ENCODE results near the gene SNW1. TPM values are rescaled to one million over a fixed set of nuclear protein-coding genes. Genes with fewer than 3 reads are reported as not detected.
A peak's percentile ranks its signal among the peaks of the same experiment; 100 is the strongest.

SNW1 gene
- total and polyA plus RNA-seq, 2 of the 13 experiments (the other 11 are each of a cell fraction or from before 2014, with no cell fraction given), result 23.2 to 65.8 TPM

GRCh38 chr14:77707724-77708408, 53.1 kb downstream of the SNW1 start, which contains the start of the genes ALKBH1 and SLIRP (continued):
- TF ChIP-seq ZNF318 (CRISPR knock-in tag; IDR thresholded peaks at IDR 0.05) (no peak), ZNF629 (CRISPR knock-in tag; conservative IDR thresholded peaks at IDR 0.05) (0 out of 2 replicates have a peak, but pooled peaks have one; percentile 19), ZNF407 (CRISPR knock-in tag; IDR thresholded peaks at IDR 0.05; ENCODE audit: not compliant biosample characterization) (peak; percentile 56), KLF9 (CRISPR knock-in tag; IDR thresholded peaks at IDR 0.05; ENCODE audit: low read depth) (no peak), TRIM22 (IDR thresholded peaks at IDR 0.05) (no peak), FOXJ3 (CRISPR knock-in tag; IDR thresholded peaks at IDR 0.05; ENCODE audit: borderline replicate concordance) (0 out of 2 replicates have a peak, but pooled peaks have one; percentile 59), PHF21A (CRISPR knock-in tag; IDR thresholded peaks at IDR 0.05) (0 out of 2 replicates have a peak, but pooled peaks have one; percentile 70), HNRNPL (IDR thresholded peaks at IDR 0.05; ENCODE audit: low read depth, low read length) (no peak)
